Measurements from ENCODE around the gene MAPK7. TPM values are rescaled to one million over a fixed set of nuclear protein-coding genes. Genes with fewer than 3 reads are reported as not detected.

Gene MAPK7
- total RNA-seq, 2 donors from 2014 or later = 36.6 to 37.9 TPM

GRCh38 chr17:19390951-19391350, 12.7 kb downstream of the MAPK7 start:
- no peak overlapping the region for H3K4me3 ChIP-seq
- no peak overlapping the region for H3K9ac ChIP-seq (ENCODE audit: low read depth in 2 of 2, low read length in 2 of 2)
- DNase-seq = no peak
- TF ChIP-seq, protein P1, sequence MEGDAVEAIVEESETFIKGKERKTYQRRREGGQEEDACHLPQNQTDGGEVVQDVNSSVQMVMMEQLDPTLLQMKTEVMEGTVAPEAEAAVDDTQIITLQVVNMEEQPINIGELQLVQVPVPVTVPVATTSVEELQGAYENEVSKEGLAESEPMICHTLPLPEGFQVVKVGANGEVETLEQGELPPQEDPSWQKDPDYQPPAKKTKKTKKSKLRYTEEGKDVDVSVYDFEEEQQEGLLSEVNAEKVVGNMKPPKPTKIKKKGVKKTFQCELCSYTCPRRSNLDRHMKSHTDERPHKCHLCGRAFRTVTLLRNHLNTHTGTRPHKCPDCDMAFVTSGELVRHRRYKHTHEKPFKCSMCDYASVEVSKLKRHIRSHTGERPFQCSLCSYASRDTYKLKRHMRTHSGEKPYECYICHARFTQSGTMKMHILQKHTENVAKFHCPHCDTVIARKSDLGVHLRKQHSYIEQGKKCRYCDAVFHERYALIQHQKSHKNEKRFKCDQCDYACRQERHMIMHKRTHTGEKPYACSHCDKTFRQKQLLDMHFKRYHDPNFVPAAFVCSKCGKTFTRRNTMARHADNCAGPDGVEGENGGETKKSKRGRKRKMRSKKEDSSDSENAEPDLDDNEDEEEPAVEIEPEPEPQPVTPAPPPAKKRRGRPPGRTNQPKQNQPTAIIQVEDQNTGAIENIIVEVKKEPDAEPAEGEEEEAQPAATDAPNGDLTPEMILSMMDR (IDR thresholded peaks at IDR 0.05) = no peak
- H3K27ac ChIP-seq = no peak overlapping the region
- intact Hi-C loops (cut with DNase I) = no loop called here
- H3K27me3 ChIP-seq = no peaks in the 10 kb centered on the region
- H3K9me3 ChIP-seq = no peaks in the 10 kb centered on the region
- no peaks in the 10 kb centered on the region for H3K36me3 ChIP-seq
- no peaks in the 10 kb centered on the region for H3K4me1 ChIP-seq

DNA sequence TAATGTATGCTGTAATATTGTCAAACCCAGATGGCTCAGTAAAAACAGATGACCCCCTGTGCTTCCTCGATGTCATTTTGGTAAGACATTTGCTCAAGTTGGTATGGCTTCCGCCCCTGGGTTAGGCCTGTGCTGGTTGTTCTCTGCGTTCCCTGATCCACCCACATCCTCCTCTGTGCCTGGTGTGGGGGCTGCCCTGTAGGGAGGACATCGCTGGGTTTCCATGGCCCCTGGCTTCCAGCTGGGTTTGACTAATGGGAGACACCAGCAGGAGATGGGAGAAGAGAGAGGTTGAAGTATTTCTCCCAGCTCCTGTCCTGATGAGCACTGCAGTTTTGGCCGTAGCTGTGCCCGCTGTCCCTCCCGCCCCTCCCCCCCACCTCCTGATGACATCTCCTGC, 13.1 kb downstream of the MAPK7 start:
- Histone ChIP-seq H3K36me3 (no peaks in the 10 kb centered on the region), H3K27me3 (no peaks in the 10 kb centered on the region), H3K9me3 (no peaks in the 10 kb centered on the region), H3K27ac (no peak overlapping the region), H3K4me1 (no peaks in the 10 kb centered on the region), H3K4me3 (no peak overlapping the region), H3K9ac (ENCODE audit: low read depth in 2 of 2, low read length in 2 of 2) (no peak overlapping the region)
- TF ChIP-seq, protein P1 (IDR thresholded peaks at IDR 0.05) = no peak
- intact Hi-C loops (cut with DNase I) = no loop called here
- no peak for DNase-seq

- no peaks in the 10 kb centered on the region for H3K9me3 ChIP-seq
- TF ChIP-seq, protein P1 (IDR thresholded peaks at IDR 0.05) = no peak
- no peak for DNase-seq
- no peaks in the 10 kb centered on the region for H3K4me1 ChIP-seq
- H3K27ac ChIP-seq = no peak overlapping the region
- intact Hi-C loops (cut with DNase I) = no loop called here
- no peak overlapping the region for H3K4me3 ChIP-seq
- H3K27me3 ChIP-seq = no peaks in the 10 kb centered on the region
- H3K36me3 ChIP-seq = no peaks in the 10 kb centered on the region
- no peak overlapping the region for H3K9ac ChIP-seq (ENCODE audit: low read depth in 2 of 2, low read length in 2 of 2)
Observed at GRCh38 chr17:19392303-19392702, 14.0 kb downstream of the MAPK7 start.

- no peak overlapping the region for H3K4me3 ChIP-seq
- no peaks in the 10 kb centered on the region for H3K36me3 ChIP-seq
- peak overlapping the region; percentile 74 for H3K27ac ChIP-seq
- H3K9me3 ChIP-seq = no peaks in the 10 kb centered on the region
- peak overlapping the region; percentile 30 to 65 for H3K9ac ChIP-seq (ENCODE audit: low read depth in 2 of 2, low read length in 2 of 2)
- peaks cover 20% of the 10 kb centered on the region for H3K4me1 ChIP-seq
- TF ChIP-seq, protein P1 (IDR thresholded peaks at IDR 0.05) = no peak
- intact Hi-C loops (cut with DNase I) = no loop called here
- peak; percentile 71 for DNase-seq
- no peaks in the 10 kb centered on the region for H3K27me3 ChIP-seq
Observed at GRCh38 chr17:19397556-19398041, 19.3 kb downstream of the MAPK7 start.

GRCh38 chr17:19398301-19399181, 20.2 kb downstream of the MAPK7 start:
- H3K36me3 ChIP-seq = no peaks in the 10 kb centered on the region
- peak; percentile 94 for DNase-seq
- peaks cover 20% of the 10 kb centered on the region for H3K4me1 ChIP-seq
- H3K27me3 ChIP-seq = no peaks in the 10 kb centered on the region
- no peaks in the 10 kb centered on the region for H3K9me3 ChIP-seq
- intact Hi-C loops (cut with DNase I) = no loop called here
- TF ChIP-seq, protein P1 (IDR thresholded peaks at IDR 0.05) = no peak
- no peak overlapping the region for H3K4me3 ChIP-seq
- H3K27ac ChIP-seq = peak overlapping the region; percentile 74
- peak overlapping the region in 1 of 2 donors; percentile 65 for H3K9ac ChIP-seq (ENCODE audit: low read depth in 2 of 2, low read length in 2 of 2)
